Bronchial epithelial cell (primary cell): ENCODE results near the gene LAMA5. TPM values are rescaled to one million over a fixed set of nuclear protein-coding genes. Genes with fewer than 3 reads are reported as not detected.

Source experiments
- DNase-seq: peaks from one replicate; pipeline ENCODE4 v3.0.0-alpha.2; 2010; ENCODE audit warnings: low read depth
- FAIRE-seq: peaks from 2 replicates; lab custom pipeline; 2011; peaks lifted over from hg19 to GRCh38; lab: Jason Lieb, UNC
- H3K27me3 ChIP-seq: 2 replicates; pipeline ENCODE4 v1.5.1; 2011; ENCODE audit warnings: low read length; ENCODE audit not compliant: control insufficient read depth, insufficient read depth
- H3K36me3 ChIP-seq: 2 replicates; pipeline ENCODE4 v1.5.1; 2011; ENCODE audit warnings: low read length; ENCODE audit not compliant: control insufficient read depth, insufficient read depth
- H3K4me3 ChIP-seq: 2 replicates; pipeline ENCODE4 v1.5.1; 2011; ENCODE audit warnings: mild to moderate bottlenecking, low read depth, low read length, control low read depth
- CTCF ChIP-seq: IDR thresholded peaks from 2 replicates; pipeline ENCODE4 v1.5.1; 2011; ENCODE audit warnings: mild to moderate bottlenecking, moderate library complexity, low read length, control low read depth, inconsistent platforms; ENCODE audit not compliant: insufficient read depth, severe bottlenecking
- total RNA-seq: library from RNA; depleted of rRNA; stranded (reverse); fragments of >200 nt; gene quantifications from 2 replicates; pipeline ENCODE4 v1.2.1, GENCODE V29; 2014

The LAMA5 gene
- total RNA-seq, 1 donor from 2014 or later = 61.6 TPM

GRCh38 chr20:62352402-62353288 lies 14.5 kb downstream of the LAMA5 start:
- TF ChIP-seq CTCF = peak; percentile 49
- no peak overlapping the region for H3K4me3 ChIP-seq
- no peak for FAIRE-seq
- DNase-seq = peak; percentile 55
- H3K27me3 ChIP-seq = no peaks in the 10 kb centered on the region
- H3K36me3 ChIP-seq = peaks cover 27% of the 10 kb centered on the region

GRCh38 chr20:62351469-62352401 lies 15.4 kb downstream of the LAMA5 start:
- no peak overlapping the region for H3K4me3 ChIP-seq
- DNase-seq (no peak), FAIRE-seq (no peak)
- H3K27me3 ChIP-seq = no peaks in the 10 kb centered on the region
- H3K36me3 ChIP-seq = peaks cover 35% of the 10 kb centered on the region
- no peak for TF ChIP-seq CTCF

DNA sequence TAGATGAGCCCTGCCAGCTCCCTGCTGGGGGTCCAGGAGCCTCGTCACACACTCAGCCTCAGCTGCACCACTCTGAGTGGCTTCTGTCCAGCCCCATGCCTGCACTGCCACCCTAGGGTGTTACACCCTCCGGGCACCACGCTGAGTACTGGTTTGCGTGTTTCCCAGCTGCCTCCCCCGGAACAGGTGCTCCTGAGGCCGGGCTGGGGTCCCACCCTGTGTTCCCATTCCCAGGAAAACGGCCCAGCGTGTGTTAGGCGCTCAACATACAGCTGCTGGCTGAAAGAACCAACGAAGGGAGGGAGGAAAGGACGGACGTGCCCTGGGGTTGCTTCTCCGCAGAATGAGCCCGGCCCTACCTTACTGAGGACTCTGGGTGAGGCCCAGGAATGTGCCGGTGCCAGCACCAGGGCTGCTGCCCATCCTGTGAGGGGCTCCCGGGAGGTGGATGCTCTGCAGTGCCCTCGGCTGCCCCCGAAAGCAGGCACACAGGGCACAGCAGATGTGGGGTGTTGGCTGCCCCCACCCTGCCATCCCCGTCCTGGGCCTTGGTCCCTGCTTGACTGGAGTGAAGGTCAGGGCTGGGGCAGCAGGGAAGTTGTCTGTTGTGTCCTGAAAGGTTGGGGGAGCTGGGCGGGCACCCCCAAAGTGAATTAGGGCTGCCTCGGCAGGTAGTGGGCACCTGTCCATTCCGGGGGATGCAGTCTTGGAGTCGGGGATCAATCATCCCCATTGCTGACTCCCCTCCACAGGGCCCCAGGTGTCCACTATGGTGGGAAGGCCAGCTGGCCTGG lies 16.3 kb downstream of the LAMA5 start:
- H3K4me3 ChIP-seq = no peak overlapping the region
- no peak for DNase-seq
- FAIRE-seq = peak; percentile 55
- no peak for TF ChIP-seq CTCF
- peaks cover 40% of the 10 kb centered on the region for H3K36me3 ChIP-seq
- no peaks in the 10 kb centered on the region for H3K27me3 ChIP-seq

- DNase-seq (peak; percentile 94), FAIRE-seq (peak; percentile 96)
- no peak overlapping the region for H3K4me3 ChIP-seq
- no peaks in the 10 kb centered on the region for H3K27me3 ChIP-seq
- no peak for TF ChIP-seq CTCF
- H3K36me3 ChIP-seq = peaks cover 45% of the 10 kb centered on the region
These were observed 16.9 kb downstream of the LAMA5 start for GRCh38 chr20:62350098-62350628.

GRCh38 chr20:62349556-62350097 lies 17.5 kb downstream of the LAMA5 start:
- TF ChIP-seq CTCF = no peak
- H3K27me3 ChIP-seq = no peaks in the 10 kb centered on the region
- H3K36me3 ChIP-seq = peaks cover 41% of the 10 kb centered on the region
- FAIRE-seq (no peak), DNase-seq (no peak)
- no peak overlapping the region for H3K4me3 ChIP-seq
